HepG2 (cell line): Measurements from ENCODE around the gene GGA3. TPM values are rescaled to one million over a fixed set of nuclear protein-coding genes. Genes with fewer than 3 reads are reported as not detected.

Experiments
- CREB1 ChIP-seq, 2 experiments: fragments of 450-650 bp in 1 of 2; IDR thresholded peaks; 2 replicates each; pipeline ENCODE4 v1.6.1; 2016 to 2017; ENCODE audit warnings: control low read depth in 1 of 2, mild to moderate bottlenecking in 1 of 2, missing compliant biosample characterization in 1 of 2, missing genetic modification characterization in 1 of 2
- EP300 ChIP-seq, 3 experiments: sonication (generic) in 1 of 3; formaldehyde crosslinking in 1 of 3; IDR thresholded peaks; 2 replicates each; pipeline versions ENCODE4 v1.5.1 to v1.6.1; 2011 to 2020; ENCODE audit warnings: low read depth in 2 of 3, low read length in 2 of 3, borderline replicate concordance in 1 of 3, improper control_type of control experiment in 1 of 3, mild to moderate bottlenecking in 1 of 3, missing genetic modification reagents in 1 of 3, moderate library complexity in 1 of 3
- ISX ChIP-seq: sonication (generic); formaldehyde crosslinking; conservative IDR thresholded peaks from 2 replicates; pipeline ENCODE4 v1.5.0; 2020; ENCODE audit warnings: missing genetic modification reagents
- RARG ChIP-seq: sonication (generic); formaldehyde crosslinking; IDR thresholded peaks from 2 replicates; pipeline ENCODE4 v1.4.0; 2020; ENCODE audit warnings: low read depth, mild to moderate bottlenecking, missing genetic modification reagents
- SIN3B ChIP-seq: fragments of 150-350 bp; IDR thresholded peaks from 2 replicates; pipeline ENCODE4 v1.6.1; 2014; ENCODE audit warnings: low read length
- SP1 ChIP-seq, 2 experiments: fragments of 450-650 bp in 1 of 2; sonication (generic) in 1 of 2; formaldehyde crosslinking in 1 of 2; IDR thresholded peaks; 2 replicates each; pipeline versions ENCODE4 v1.4.0 to v1.6.1; 2016 to 2020; ENCODE audit warnings: missing genetic modification reagents in 1 of 2
- STAT5B ChIP-seq: sonication (generic); formaldehyde crosslinking; IDR thresholded peaks from 2 replicates; pipeline ENCODE4 v1.4.0; 2020; ENCODE audit warnings: missing genetic modification reagents
- TBL1XR1 ChIP-seq: fragments of 150-350 bp; IDR thresholded peaks from 2 replicates; pipeline ENCODE4 v1.6.1; 2014; ENCODE audit warnings: borderline replicate concordance, low read length; ENCODE audit not compliant: partially characterized antibody
- ZNF510 ChIP-seq: sonication (generic); formaldehyde crosslinking; IDR thresholded peaks from 2 replicates; pipeline ENCODE4 v1.4.0; 2020; ENCODE audit warnings: low read depth, mild to moderate bottlenecking, missing genetic modification reagents
- polyA plus RNA-seq, 8 experiments: library from polyadenylated mRNA; depleted of rRNA in 3 of 8; stranded (reverse) in 7 of 8; unstranded in 1 of 8; fragments of >200 nt; fragmentation: Illumina TruSeq in 4 of 8; extraction: Trizol in 4 of 8; gene quantifications; 2 replicates each; pipeline versions ENCODE4 v1.2.1 to v1.2.3, GENCODE V29; 2011 to 2016; ENCODE audit warnings: low read depth in 4 of 8, missing spikeins in 1 of 8, mixed read lengths in 1 of 8; ENCODE audit not compliant: insufficient read depth in 1 of 8
- total RNA-seq, 5 experiments: library from RNA; depleted of rRNA; stranded (reverse); fragments of >200 nt; fragmentation: Illumina TruSeq; extraction: Trizol; gene quantifications; 2 replicates each; pipeline ENCODE4 v1.2.3, GENCODE V29; 2016; ENCODE audit warnings: low read depth in 1 of 5
- TF ChIP-seq, protein P1 (sequence below): sonication (generic); formaldehyde crosslinking; IDR thresholded peaks from 2 replicates; pipeline ENCODE4 v1.4.0; 2020; ENCODE audit warnings: missing genetic modification reagents
- TF ChIP-seq, protein P2 (sequence below): sonication (generic); formaldehyde crosslinking; IDR thresholded peaks from 2 replicates; pipeline ENCODE4 v1.4.0; 2020; ENCODE audit warnings: missing genetic modification reagents
- TF ChIP-seq, protein P3 (sequence below): sonication (generic); formaldehyde crosslinking; IDR thresholded peaks from 2 replicates; pipeline ENCODE4 v1.5.1; 2020; ENCODE audit warnings: mild to moderate bottlenecking, missing genetic modification reagents, moderate library complexity
- TF ChIP-seq, protein P4 (sequence below): sonication (generic); formaldehyde crosslinking; IDR thresholded peaks from 2 replicates; pipeline ENCODE4 v1.4.0; 2020; ENCODE audit warnings: missing genetic modification reagents
- TF ChIP-seq, protein P5 (sequence below): sonication (generic); formaldehyde crosslinking; IDR thresholded peaks from 2 replicates; pipeline ENCODE4 v1.8.0; 2022; ENCODE audit warnings: mild to moderate bottlenecking, missing genetic modification reagents, moderate library complexity

Gene GGA3
- total and polyA plus RNA-seq, 2 of the 13 experiments (the other 11 are each of a cell fraction or from before 2014, with no cell fraction given), result 28.4 to 43.7 TPM

DNA sequence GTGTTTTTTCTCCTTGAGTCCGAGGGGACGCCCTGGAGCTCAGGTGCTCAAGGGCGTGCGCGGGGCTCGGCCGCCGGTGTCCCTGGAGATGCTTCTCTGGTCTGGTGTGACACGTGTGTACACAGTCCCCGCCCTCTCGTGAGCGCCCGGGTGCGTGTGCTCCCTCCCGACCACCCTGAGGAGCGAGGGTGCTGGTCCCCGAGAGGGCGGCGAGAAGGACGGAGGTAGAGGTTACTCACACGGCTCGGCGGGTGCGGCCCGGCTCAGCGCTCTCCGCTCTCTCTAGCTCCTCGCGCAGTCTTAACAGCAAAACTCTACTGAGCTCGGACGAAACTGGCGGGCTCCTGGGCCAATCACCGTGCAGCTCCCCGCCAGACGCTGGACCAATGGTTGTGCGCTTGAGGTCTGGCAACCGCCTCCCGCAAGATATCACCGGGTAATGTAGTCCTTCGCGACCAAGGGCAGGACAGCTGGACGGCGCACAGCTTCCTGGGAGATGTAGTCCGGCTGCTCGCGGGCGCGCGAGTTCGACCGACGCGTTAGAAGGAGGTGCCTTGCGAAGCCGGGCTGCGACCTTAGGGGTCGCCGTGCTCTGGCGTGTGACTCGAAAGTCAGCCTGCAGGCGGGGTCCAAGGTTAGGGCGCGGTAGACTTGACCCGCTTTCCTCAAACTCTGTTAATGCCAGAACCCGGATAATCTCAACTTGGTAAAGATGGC is 27.9 kb upstream of the GGA3 start, which contains the start of gene SLC25A19 (continued):
- TF ChIP-seq, protein P1, sequence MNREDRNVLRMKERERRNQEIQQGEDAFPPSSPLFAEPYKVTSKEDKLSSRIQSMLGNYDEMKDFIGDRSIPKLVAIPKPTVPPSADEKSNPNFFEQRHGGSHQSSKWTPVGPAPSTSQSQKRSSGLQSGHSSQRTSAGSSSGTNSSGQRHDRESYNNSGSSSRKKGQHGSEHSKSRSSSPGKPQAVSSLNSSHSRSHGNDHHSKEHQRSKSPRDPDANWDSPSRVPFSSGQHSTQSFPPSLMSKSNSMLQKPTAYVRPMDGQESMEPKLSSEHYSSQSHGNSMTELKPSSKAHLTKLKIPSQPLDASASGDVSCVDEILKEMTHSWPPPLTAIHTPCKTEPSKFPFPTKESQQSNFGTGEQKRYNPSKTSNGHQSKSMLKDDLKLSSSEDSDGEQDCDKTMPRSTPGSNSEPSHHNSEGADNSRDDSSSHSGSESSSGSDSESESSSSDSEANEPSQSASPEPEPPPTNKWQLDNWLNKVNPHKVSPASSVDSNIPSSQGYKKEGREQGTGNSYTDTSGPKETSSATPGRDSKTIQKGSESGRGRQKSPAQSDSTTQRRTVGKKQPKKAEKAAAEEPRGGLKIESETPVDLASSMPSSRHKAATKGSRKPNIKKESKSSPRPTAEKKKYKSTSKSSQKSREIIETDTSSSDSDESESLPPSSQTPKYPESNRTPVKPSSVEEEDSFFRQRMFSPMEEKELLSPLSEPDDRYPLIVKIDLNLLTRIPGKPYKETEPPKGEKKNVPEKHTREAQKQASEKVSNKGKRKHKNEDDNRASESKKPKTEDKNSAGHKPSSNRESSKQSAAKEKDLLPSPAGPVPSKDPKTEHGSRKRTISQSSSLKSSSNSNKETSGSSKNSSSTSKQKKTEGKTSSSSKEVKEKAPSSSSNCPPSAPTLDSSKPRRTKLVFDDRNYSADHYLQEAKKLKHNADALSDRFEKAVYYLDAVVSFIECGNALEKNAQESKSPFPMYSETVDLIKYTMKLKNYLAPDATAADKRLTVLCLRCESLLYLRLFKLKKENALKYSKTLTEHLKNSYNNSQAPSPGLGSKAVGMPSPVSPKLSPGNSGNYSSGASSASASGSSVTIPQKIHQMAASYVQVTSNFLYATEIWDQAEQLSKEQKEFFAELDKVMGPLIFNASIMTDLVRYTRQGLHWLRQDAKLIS, result no peak
- TF ChIP-seq STAT5B (CRISPR knock-in tag) (no peak), EP300 (IDR thresholded peaks at IDR 0.05; ENCODE audit: low read depth in 2 of 2, low read length in 2 of 2) (no peak), EP300 (CRISPR knock-in tag; IDR thresholded peaks at IDR 0.05; ENCODE audit: borderline replicate concordance) (no peak), SIN3B (0 out of 2 replicates have a peak, but pooled peaks have one; percentile 67), CREB1 (IDR thresholded peaks at IDR 0.05) (peak; percentile 86), CREB1 (CRISPR knock-in tag; IDR thresholded peaks at IDR 0.05) (peak; percentile 93), SP1 (IDR thresholded peaks at IDR 0.05) (no peak), SP1 (CRISPR knock-in tag; IDR thresholded peaks at IDR 0.05) (peak; percentile 84), RARG (no peak), TBL1XR1 (peak; percentile 65), ISX (CRISPR knock-in tag) (no peak), ZNF510 (CRISPR knock-in tag) (0 out of 2 replicates have a peak, but pooled peaks have one; percentile 66)
- TF ChIP-seq, protein P2, sequence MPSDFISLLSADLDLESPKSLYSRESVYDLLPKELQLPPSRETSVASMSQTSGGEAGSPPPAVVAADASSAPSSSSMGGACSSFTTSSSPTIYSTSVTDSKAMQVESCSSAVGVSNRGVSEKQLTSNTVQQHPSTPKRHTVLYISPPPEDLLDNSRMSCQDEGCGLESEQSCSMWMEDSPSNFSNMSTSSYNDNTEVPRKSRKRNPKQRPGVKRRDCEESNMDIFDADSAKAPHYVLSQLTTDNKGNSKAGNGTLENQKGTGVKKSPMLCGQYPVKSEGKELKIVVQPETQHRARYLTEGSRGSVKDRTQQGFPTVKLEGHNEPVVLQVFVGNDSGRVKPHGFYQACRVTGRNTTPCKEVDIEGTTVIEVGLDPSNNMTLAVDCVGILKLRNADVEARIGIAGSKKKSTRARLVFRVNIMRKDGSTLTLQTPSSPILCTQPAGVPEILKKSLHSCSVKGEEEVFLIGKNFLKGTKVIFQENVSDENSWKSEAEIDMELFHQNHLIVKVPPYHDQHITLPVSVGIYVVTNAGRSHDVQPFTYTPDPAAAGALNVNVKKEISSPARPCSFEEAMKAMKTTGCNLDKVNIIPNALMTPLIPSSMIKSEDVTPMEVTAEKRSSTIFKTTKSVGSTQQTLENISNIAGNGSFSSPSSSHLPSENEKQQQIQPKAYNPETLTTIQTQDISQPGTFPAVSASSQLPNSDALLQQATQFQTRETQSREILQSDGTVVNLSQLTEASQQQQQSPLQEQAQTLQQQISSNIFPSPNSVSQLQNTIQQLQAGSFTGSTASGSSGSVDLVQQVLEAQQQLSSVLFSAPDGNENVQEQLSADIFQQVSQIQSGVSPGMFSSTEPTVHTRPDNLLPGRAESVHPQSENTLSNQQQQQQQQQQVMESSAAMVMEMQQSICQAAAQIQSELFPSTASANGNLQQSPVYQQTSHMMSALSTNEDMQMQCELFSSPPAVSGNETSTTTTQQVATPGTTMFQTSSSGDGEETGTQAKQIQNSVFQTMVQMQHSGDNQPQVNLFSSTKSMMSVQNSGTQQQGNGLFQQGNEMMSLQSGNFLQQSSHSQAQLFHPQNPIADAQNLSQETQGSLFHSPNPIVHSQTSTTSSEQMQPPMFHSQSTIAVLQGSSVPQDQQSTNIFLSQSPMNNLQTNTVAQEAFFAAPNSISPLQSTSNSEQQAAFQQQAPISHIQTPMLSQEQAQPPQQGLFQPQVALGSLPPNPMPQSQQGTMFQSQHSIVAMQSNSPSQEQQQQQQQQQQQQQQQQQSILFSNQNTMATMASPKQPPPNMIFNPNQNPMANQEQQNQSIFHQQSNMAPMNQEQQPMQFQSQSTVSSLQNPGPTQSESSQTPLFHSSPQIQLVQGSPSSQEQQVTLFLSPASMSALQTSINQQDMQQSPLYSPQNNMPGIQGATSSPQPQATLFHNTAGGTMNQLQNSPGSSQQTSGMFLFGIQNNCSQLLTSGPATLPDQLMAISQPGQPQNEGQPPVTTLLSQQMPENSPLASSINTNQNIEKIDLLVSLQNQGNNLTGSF (CRISPR knock-in tag), result 0 out of 2 replicates have a peak, but pooled peaks have one; percentile 55
- TF ChIP-seq, protein P3, sequence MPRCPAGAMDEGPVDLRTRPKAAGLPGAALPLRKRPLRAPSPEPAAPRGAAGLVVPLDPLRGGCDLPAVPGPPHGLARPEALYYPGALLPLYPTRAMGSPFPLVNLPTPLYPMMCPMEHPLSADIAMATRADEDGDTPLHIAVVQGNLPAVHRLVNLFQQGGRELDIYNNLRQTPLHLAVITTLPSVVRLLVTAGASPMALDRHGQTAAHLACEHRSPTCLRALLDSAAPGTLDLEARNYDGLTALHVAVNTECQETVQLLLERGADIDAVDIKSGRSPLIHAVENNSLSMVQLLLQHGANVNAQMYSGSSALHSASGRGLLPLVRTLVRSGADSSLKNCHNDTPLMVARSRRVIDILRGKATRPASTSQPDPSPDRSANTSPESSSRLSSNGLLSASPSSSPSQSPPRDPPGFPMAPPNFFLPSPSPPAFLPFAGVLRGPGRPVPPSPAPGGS (CRISPR knock-in tag), result peak; percentile 91; the same call in 1 of the 2 replicates
- TF ChIP-seq, protein P4, sequence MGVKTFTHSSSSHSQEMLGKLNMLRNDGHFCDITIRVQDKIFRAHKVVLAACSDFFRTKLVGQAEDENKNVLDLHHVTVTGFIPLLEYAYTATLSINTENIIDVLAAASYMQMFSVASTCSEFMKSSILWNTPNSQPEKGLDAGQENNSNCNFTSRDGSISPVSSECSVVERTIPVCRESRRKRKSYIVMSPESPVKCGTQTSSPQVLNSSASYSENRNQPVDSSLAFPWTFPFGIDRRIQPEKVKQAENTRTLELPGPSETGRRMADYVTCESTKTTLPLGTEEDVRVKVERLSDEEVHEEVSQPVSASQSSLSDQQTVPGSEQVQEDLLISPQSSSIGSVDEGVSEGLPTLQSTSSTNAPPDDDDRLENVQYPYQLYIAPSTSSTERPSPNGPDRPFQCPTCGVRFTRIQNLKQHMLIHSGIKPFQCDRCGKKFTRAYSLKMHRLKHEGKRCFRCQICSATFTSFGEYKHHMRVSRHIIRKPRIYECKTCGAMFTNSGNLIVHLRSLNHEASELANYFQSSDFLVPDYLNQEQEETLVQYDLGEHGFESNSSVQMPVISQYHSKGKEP (CRISPR knock-in tag), result peak; percentile 40; the same call in 1 of the 2 replicates
- TF ChIP-seq, protein P5, sequence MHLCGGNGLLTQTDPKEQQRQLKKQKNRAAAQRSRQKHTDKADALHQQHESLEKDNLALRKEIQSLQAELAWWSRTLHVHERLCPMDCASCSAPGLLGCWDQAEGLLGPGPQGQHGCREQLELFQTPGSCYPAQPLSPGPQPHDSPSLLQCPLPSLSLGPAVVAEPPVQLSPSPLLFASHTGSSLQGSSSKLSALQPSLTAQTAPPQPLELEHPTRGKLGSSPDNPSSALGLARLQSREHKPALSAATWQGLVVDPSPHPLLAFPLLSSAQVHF, result no peak
